Measurements from ENCODE around the gene MANF. TPM values are rescaled to one million over a fixed set of nuclear protein-coding genes. Genes with fewer than 3 reads are reported as not detected.

MANF gene
- total RNA-seq, 1 donor = 126 TPM

Other genes starting within 250 kb of the MANF start
- gene RBM15B, start 6.0 kb downstream of the MANF start, total RNA-seq = 31.1 and 38.0 TPM in 2 replicates
- 11.0 and 15.5 TPM in 2 replicates for gene DCAF1, start 114.7 kb downstream of the MANF start, total RNA-seq
- gene RAD54L2, start 153.4 kb downstream of the MANF start, total RNA-seq = 26.3 and 26.7 TPM in 2 replicates